ENCODE data around the gene TMEM134.
A peak's percentile ranks its signal among the peaks of the same experiment; 100 is the strongest.

TMEM134 gene

DNA sequence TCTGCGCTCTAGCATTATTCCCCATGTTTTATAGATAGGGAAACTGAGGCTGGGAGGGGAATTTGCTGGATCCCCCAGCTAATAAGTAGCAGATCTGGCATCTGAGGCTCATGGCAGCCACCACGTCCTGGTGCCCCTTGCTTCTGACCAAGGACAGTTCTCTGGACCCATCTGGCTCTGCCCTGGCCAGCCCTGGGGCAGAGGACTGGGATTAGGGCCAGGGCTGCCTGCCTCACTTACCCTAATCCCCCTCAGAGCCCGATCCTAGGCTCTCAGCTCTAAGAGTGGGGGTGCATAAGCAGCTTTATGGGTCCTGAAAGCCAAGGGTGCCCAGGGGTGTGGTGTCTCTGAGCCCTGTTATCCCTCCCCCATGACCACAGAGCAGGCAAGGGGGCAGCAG is 14.0 kb downstream of the TMEM134 start, which contains the start of gene CABP4:
TSS of gene CABP4 (plus strand) at position 301 of the 400 bp plus-strand sequence. CDS start at position 371, 70 bp downstream.
- Histone ChIP-seq H3K4me3 (ENCODE audit: low read length) (no peak within 1 kb of the TSS), H3K27ac (ENCODE audit: low read length) (no peak within 1 kb of the TSS), H3K36me3 (ENCODE audit: control insufficient read depth, insufficient read depth, low read length) (no peaks in the 10 kb centered on the region; the same call in 1 of the 2 replicates), H3K27me3 (ENCODE audit: control insufficient read depth, insufficient read depth, low read length) (no peaks in the 10 kb centered on the region), H3K4me1 (ENCODE audit: control insufficient read depth, insufficient read depth, low read length) (no peaks in the 10 kb centered on the region), H3K9me3 (ENCODE audit: control insufficient read depth, insufficient read depth, low read length) (no peaks in the 10 kb centered on the region)
- no CpG with 5 or more reads among the region's 3 CpGs for WGBS (ENCODE audit: insufficient coverage, insufficient read length)
- no peak for DNase-seq (ENCODE audit: low read depth, low spot score)

DNA sequence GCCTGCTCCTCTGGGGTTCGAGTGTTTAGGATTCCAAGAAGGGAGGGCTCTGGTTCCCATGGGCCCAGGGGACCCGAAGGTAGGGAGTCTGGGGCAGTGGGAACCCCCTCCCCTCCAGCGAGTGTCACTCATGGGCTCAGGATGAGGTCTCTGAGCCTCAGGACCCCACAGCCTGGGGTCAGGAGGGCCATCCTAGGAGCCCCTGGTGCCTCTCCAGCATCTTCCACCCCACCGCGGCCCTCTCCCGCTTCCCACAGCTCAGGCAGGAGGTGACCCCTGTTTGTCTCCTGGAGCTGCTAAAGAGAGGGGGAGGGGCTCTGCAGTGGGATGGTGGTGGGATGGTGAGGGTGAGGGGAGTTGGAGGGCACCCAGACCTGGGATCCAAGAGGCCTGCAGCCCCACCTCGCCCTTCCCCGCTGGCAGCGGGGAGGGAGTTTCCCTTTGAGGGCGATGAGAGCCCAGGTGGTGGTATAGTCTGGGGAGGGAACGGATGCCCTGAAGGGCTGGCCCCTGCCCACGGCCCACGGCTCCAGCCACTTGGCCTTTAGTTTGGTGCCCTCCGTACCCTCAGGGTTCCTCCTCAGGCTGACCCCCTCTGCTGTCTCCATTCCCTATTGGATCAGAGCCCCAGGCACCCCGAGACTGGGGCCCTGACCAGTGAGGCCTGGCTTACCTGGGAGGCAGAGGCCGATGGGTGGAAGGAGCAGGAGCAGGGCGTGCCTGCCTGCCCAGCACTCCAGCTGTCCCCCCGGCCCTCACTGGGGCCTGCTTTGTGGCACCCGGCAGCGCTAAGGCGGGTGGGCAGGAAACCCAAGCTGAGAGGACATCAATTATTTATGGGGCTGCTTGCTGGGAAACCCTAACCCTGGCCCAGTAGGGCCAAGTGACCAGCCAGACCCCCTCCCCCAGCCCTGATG is 15.0 kb downstream of the TMEM134 start:
- H3K9me3 ChIP-seq (ENCODE audit: control insufficient read depth, insufficient read depth, low read length), result no peaks in the 10 kb centered on the region
- H3K4me3 ChIP-seq (ENCODE audit: low read length), result no peak overlapping the region
- H3K36me3 ChIP-seq (ENCODE audit: control insufficient read depth, insufficient read depth, low read length), result no peaks in the 10 kb centered on the region; the same call in 1 of the 2 replicates
- H3K4me1 ChIP-seq (ENCODE audit: control insufficient read depth, insufficient read depth, low read length), result no peaks in the 10 kb centered on the region
- H3K27ac ChIP-seq (ENCODE audit: low read length), result no peak overlapping the region
- no CpG with 5 or more reads among the region's 21 CpGs for WGBS (ENCODE audit: insufficient coverage, insufficient read length)
- no peaks in the 10 kb centered on the region for H3K27me3 ChIP-seq (ENCODE audit: control insufficient read depth, insufficient read depth, low read length)
- no peak for DNase-seq (ENCODE audit: low read depth, low spot score)

DNA sequence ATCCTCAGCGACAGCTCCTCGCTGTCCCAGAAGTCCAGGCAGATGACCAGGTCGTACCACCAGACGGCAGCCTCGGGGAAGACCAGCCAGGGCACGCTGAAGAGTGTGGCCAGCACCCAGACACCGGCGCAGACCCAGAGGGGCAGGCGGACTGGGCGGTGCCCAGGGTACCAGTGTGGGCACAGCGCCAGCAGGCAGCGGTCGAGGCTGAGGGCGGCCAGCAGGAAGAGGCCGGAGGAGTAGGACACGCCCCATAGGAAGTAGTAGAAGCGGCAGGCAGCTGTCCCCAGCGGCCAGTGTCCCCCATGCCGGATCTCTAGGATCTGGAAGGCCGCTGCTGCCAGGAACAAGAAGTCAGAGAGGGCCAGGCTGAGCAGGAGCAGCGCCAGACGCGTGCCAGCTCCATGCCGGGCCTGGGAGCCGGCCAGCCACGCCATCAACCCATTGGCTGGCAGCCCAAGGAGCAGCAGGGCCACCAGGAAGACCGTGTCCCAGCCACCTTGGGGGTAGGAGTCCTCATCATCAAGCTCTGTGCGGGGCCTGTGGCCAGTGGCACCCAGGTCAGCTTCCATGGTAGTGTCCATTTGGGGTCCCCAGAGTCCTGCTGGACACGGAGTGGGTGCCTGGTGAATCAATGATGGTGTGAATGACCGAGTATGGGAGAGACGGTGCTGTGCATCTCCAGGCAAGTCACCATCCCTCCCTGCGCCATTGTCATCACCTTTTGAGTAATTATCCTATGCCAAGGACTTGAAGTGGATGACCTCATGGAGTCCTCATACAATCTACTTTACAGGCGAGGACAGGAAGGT is 16.7 kb downstream of the TMEM134 start, which contains the start of gene GPR152:
TSS of gene GPR152 (minus strand) at position 589 of the 812 bp plus-strand sequence. CDS start at position 584, 5 bp downstream.
- no peaks in the 10 kb centered on the region for H3K4me1 ChIP-seq (ENCODE audit: control insufficient read depth, insufficient read depth, low read length)
- no peaks in the 10 kb centered on the region; the same call in 1 of the 2 replicates for H3K36me3 ChIP-seq (ENCODE audit: control insufficient read depth, insufficient read depth, low read length)
- no peaks in the 10 kb centered on the region for H3K9me3 ChIP-seq (ENCODE audit: control insufficient read depth, insufficient read depth, low read length)
- DNase-seq (ENCODE audit: low read depth, low spot score), result no peak
- WGBS (ENCODE audit: insufficient coverage, insufficient read length), result no CpG with 5 or more reads among the region's 33 CpGs
- H3K4me3 ChIP-seq (ENCODE audit: low read length), result no peak within 1 kb of the TSS
- no peak within 1 kb of the TSS for H3K27ac ChIP-seq (ENCODE audit: low read length)
- no peaks in the 10 kb centered on the region for H3K27me3 ChIP-seq (ENCODE audit: control insufficient read depth, insufficient read depth, low read length)

DNA sequence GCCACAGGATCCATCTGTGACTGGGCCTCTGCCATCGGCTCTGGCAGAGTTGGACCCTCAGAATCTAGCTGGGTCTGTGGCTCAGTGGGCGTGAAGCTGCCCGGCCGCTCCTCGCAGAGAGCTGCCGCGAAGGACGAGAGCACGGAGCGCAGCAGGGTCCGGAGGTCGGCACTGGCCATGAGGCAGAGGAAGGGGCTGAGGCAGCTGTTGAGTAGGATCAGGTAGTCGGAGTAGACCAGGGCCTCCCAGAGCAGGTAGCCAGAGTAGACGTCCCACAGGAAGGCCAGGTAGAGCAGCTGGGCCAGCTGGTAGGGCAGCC is 17.4 kb downstream of the TMEM134 start:
- Histone ChIP-seq H3K9me3 (ENCODE audit: control insufficient read depth, insufficient read depth, low read length) (no peaks in the 10 kb centered on the region), H3K4me1 (ENCODE audit: control insufficient read depth, insufficient read depth, low read length) (no peaks in the 10 kb centered on the region), H3K27me3 (ENCODE audit: control insufficient read depth, insufficient read depth, low read length) (no peaks in the 10 kb centered on the region), H3K36me3 (ENCODE audit: control insufficient read depth, insufficient read depth, low read length) (no peaks in the 10 kb centered on the region; the same call in 1 of the 2 replicates), H3K4me3 (ENCODE audit: low read length) (no peak overlapping the region), H3K27ac (ENCODE audit: low read length) (no peak overlapping the region)
- no CpG with 5 or more reads among the region's 14 CpGs for WGBS (ENCODE audit: insufficient coverage, insufficient read length)
- DNase-seq (ENCODE audit: low read depth, low spot score), result no peak

DNA sequence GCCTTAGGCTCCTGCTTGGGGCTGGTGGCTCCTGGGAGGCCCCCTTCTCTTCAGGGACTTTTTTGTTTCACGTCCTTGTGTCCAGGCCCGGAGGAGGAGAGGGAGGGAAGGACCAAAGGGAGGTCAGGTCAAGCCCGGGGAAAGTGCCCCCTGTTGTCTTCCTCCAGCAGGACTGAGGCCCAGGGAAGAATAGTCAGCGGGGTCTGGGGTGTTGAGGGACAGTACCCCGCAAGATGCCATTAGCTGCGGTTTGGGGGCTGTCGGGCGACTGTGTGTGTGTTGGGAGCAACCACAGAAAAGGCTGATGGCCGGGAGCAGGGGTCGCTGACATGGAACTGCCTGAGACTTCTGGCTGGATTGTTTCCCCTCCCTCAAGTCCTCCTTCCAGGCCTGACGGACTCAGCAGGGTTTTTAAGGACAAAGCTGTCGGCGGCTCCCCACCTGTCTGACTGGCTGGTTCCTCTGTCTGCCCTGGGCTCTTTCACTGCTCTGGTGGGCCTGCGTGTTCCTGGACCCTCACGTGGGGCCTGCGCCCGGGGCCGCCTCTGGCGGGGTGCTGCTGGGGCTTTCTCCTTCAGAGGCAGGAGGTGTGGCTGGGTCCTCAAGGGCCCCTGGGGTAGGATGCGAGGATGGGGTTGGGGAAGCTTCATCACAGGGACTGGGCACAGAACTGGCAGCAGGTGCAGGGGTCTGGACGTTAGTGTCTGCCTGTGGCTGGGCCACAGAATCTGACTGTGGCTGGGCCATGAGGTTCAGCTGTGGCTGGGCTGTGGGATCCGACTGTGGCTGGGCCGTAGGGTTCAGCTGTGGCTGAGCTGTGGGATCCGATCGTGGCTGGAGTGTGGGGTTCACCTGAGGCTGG is 18.0 kb downstream of the TMEM134 start:
- no peak overlapping the region for H3K4me3 ChIP-seq (ENCODE audit: low read length)
- H3K9me3 ChIP-seq (ENCODE audit: control insufficient read depth, insufficient read depth, low read length), result no peaks in the 10 kb centered on the region
- no peak overlapping the region for H3K27ac ChIP-seq (ENCODE audit: low read length)
- H3K27me3 ChIP-seq (ENCODE audit: control insufficient read depth, insufficient read depth, low read length), result no peaks in the 10 kb centered on the region
- H3K4me1 ChIP-seq (ENCODE audit: control insufficient read depth, insufficient read depth, low read length), result no peaks in the 10 kb centered on the region
- no CpG with 5 or more reads among the region's 25 CpGs for WGBS (ENCODE audit: insufficient coverage, insufficient read length)
- no peak for DNase-seq (ENCODE audit: low read depth, low spot score)
- no peaks in the 10 kb centered on the region; the same call in 1 of the 2 replicates for H3K36me3 ChIP-seq (ENCODE audit: control insufficient read depth, insufficient read depth, low read length)

DNA sequence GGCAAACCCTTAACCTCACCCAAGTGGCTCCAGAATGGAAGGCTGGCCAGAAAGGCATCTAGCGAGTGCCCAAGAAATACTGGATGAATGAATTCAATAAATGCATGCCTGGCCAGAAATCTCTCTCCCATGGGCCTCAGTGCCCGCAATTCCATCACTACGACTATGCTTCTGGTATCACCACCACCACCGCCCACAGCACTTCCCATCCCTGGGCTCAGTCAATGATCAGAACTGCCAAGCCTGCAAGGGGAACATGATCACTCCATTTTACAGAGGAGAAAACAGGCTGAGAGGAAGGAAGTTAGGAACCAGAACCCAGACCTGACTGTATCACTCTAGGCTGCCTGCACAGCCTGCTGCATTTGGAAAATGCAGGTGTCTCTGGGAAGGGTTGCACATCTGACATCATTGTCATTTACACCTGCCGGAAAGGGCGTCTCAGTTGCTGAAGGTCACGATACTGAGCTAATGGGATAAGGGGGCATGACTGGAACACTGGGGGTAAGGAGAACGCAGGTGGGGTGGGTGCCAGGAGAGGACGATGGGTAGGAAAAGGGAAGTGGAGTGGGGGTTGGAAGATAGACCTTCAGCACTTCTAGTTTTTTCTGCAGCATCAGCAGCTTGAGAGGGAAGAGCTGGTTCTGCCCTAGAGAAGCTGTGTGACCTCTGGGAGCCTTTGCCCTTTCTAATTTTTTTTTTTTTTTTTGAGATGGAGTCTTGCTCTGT is 19.8 kb downstream of the TMEM134 start:
- no peaks in the 10 kb centered on the region; the same call in 1 of the 2 replicates for H3K36me3 ChIP-seq (ENCODE audit: control insufficient read depth, insufficient read depth, low read length)
- no peaks in the 10 kb centered on the region for H3K4me1 ChIP-seq (ENCODE audit: control insufficient read depth, insufficient read depth, low read length)
- H3K27me3 ChIP-seq (ENCODE audit: control insufficient read depth, insufficient read depth, low read length), result no peaks in the 10 kb centered on the region
- no peak for DNase-seq (ENCODE audit: low read depth, low spot score)
- no CpG with 5 or more reads among the region's 9 CpGs for WGBS (ENCODE audit: insufficient coverage, insufficient read length)
- no peak overlapping the region for H3K4me3 ChIP-seq (ENCODE audit: low read length)
- no peaks in the 10 kb centered on the region for H3K9me3 ChIP-seq (ENCODE audit: control insufficient read depth, insufficient read depth, low read length)
- no peak overlapping the region for H3K27ac ChIP-seq (ENCODE audit: low read length)

DNA sequence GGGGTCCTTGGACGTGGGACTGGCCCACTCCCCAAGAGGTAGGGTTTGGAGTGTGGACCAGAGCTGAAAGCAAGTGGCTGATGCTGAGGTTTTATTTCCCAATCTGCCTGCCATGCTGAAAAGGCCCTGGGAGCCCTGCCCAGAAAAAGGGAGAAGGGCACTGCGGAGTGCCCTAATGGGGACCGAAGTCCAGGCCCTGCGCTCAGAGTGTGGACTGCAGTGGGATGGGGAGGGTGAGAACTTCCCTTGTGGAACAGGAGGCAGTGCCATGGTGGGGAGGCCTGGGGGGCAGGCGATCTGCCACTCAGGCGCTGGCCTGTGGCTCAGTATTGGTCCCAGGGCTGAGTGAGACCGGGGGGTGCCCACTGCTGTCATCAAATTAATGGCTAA is 20.8 kb downstream of the TMEM134 start:
- H3K4me1 ChIP-seq (ENCODE audit: control insufficient read depth, insufficient read depth, low read length), result no peaks in the 10 kb centered on the region
- no peak overlapping the region for H3K27ac ChIP-seq (ENCODE audit: low read length)
- no peaks in the 10 kb centered on the region; the same call in 1 of the 2 replicates for H3K36me3 ChIP-seq (ENCODE audit: control insufficient read depth, insufficient read depth, low read length)
- DNase-seq (ENCODE audit: low read depth, low spot score), result no peak
- H3K27me3 ChIP-seq (ENCODE audit: control insufficient read depth, insufficient read depth, low read length), result no peaks in the 10 kb centered on the region
- no peaks in the 10 kb centered on the region for H3K9me3 ChIP-seq (ENCODE audit: control insufficient read depth, insufficient read depth, low read length)
- whole genome bisulfite sequencing (ENCODE audit: insufficient coverage, insufficient read length), result no CpG with 5 or more reads among the region's 7 CpGs
- H3K4me3 ChIP-seq (ENCODE audit: low read length), result no peak overlapping the region

DNA sequence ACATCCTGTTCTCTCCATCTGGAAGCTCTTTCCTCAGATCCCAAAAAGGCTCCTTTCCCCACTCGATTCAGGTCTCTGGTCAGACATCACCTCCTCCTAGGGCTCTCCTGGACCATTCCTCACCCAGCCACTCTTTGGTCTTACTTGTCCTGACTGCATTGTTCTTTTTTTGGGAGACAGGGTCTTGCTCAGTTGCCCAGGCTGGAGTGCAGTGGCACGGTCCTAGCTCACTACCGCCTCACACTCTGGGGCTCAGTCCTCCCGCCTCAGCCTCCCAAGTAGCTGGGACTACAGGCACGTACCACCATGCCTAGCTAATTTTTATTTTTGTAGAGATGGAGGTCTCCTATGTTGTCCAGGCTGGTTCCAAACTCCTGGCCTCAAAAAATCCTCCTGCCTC is 23.5 kb downstream of the TMEM134 start:
- no peak overlapping the region for H3K27ac ChIP-seq (ENCODE audit: low read length)
- DNase-seq (ENCODE audit: low read depth, low spot score), result no peak
- H3K27me3 ChIP-seq (ENCODE audit: control insufficient read depth, insufficient read depth, low read length), result no peaks in the 10 kb centered on the region
- no peaks in the 10 kb centered on the region; the same call in 1 of the 2 replicates for H3K4me1 ChIP-seq (ENCODE audit: control insufficient read depth, insufficient read depth, low read length)
- no peaks in the 10 kb centered on the region for H3K9me3 ChIP-seq (ENCODE audit: control insufficient read depth, insufficient read depth, low read length)
- no peak overlapping the region for H3K4me3 ChIP-seq (ENCODE audit: low read length)
- WGBS (ENCODE audit: insufficient coverage, insufficient read length), result no CpG with 5 or more reads among the region's 5 CpGs
- H3K36me3 ChIP-seq (ENCODE audit: control insufficient read depth, insufficient read depth, low read length), result peaks cover 4% of the 10 kb centered on the region; the same call in 1 of the 2 replicates

DNA sequence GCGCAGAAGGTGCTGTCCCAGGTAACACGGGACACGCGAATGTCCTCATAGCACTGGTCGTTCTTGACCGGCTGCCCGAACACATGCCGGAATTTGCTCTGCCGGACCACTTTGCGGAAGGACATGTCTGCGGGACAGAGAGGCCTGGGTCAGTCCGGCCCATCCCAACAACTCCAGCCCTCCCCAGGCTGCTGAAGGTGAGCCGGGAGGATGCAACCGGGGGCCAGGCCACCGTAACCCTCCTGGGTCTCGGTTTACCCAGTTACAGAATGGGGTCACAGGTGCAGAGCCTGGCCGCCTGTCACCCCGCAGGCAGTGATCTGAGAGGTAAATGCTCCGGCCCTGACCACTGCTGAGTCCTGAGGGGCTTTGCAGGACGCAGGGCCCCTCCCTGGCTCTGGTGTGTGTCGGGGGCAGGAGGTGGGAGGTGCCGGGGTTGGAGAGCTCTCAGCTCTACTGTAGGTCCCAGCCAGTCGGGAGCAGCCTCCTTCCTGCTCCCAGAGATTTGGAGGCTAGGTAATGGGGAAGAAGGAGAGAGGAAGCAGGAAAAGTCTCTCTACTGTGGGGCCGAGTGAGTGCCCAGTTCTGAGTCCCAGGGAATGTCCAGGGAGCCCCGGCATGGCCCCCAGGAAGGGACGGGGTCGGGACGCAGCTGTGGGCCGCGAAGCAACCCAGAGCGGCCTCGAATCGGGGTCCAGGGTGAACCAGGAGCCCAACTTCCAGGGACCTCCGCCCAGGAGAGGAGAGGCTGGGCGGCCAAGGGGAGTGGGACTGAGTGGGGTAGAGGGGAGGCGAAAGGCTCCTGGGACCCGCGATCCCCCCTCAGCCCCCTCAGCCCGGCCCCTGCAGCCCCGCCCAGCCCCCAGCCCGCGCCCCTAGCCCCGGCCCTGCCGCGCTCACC is 26.3 kb downstream of the TMEM134 start:
- DNase-seq (ENCODE audit: low read depth, low spot score), result no peak
- H3K36me3 ChIP-seq (ENCODE audit: control insufficient read depth, insufficient read depth, low read length), result peaks cover 7% of the 10 kb centered on the region; the same call in 1 of the 2 replicates
- no peak overlapping the region for H3K27ac ChIP-seq (ENCODE audit: low read length)
- H3K4me1 ChIP-seq (ENCODE audit: control insufficient read depth, insufficient read depth, low read length), result peaks cover under 1% of the 10 kb centered on the region; the same call in 1 of the 2 replicates
- H3K27me3 ChIP-seq (ENCODE audit: control insufficient read depth, insufficient read depth, low read length), result no peaks in the 10 kb centered on the region
- H3K9me3 ChIP-seq (ENCODE audit: control insufficient read depth, insufficient read depth, low read length), result no peaks in the 10 kb centered on the region
- no CpG with 5 or more reads among the region's 45 CpGs for WGBS (ENCODE audit: insufficient coverage, insufficient read length)
- H3K4me3 ChIP-seq (ENCODE audit: low read length), result peak overlapping the region; percentile 81; the same call in 1 of the 2 replicates

Measured in iPS DF 6.9 (cell line).